Measurements from ENCODE around the gene NSL1.
A peak's percentile ranks its signal among the peaks of the same experiment; 100 is the strongest.

DNA sequence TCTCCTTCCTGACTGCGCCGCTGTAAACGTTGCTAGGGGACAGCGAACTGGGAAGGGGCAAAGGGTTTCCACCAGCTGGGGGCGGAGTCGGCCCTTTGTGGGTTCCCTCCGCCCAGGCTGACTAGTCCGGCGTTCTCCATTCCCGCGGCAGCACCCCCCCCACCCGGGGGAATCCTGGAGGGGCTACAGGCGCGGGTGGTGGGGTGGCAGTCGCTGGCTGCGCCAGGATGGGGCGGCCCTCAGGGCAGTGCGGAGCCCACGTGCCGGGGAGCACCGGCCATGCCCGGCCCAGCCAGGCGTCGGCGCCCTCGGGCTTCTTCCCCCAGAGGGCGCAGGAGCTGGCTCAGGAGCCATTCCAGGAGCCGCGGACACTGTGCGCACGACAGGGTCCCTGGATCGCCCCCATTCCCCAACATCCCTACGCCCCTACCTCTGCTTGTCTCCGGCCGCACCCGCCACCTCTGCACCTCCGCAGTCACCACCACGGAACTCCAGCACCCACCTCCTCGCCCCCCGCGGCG is 92.4 kb downstream of the NSL1 start:
- TF ChIP-seq, protein P1, sequence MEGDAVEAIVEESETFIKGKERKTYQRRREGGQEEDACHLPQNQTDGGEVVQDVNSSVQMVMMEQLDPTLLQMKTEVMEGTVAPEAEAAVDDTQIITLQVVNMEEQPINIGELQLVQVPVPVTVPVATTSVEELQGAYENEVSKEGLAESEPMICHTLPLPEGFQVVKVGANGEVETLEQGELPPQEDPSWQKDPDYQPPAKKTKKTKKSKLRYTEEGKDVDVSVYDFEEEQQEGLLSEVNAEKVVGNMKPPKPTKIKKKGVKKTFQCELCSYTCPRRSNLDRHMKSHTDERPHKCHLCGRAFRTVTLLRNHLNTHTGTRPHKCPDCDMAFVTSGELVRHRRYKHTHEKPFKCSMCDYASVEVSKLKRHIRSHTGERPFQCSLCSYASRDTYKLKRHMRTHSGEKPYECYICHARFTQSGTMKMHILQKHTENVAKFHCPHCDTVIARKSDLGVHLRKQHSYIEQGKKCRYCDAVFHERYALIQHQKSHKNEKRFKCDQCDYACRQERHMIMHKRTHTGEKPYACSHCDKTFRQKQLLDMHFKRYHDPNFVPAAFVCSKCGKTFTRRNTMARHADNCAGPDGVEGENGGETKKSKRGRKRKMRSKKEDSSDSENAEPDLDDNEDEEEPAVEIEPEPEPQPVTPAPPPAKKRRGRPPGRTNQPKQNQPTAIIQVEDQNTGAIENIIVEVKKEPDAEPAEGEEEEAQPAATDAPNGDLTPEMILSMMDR (conservative IDR thresholded peaks at IDR 0.05 in 1 of 2, IDR thresholded peaks at IDR 0.05 in 1 of 2; ENCODE audit: low read depth in 1 of 2, low read length in 2 of 2) = peak; percentile 32 to 46
- no peak for TF ChIP-seq EZH2 (IDR thresholded peaks at IDR 0.05; ENCODE audit: low read length, missing control alignments)

Measured in fibroblast of lung (primary cell).